ENCODE results near the gene ANO2.

Gene ANO2

GRCh38 chr12:5577741-5578140 is 367.3 kb downstream of the ANO2 start:
- no peak for DNase-seq (ENCODE audit: low spot score)

DNA sequence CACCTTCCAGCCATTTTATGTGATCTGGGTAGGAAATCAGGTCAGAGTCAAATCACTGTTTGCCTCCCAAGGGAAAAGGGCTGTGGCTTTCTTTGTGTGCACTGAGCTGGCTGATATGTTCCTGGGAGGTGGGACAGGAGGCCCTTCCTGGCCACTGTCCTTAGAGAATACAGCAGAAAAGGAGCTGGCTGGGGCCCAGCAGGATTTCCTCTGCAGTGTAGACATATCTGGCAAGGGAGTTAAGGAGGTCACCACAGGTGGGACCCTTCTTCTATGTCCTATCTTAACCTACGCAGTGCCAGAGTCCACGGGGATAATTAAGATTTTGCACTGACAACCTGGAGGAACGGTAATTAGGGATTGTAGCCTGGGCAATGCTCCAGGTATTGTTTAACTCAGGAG is 367.8 kb downstream of the ANO2 start:
- no peak for DNase-seq (ENCODE audit: low spot score)

GRCh38 chr12:5575987-5576386 is 369.1 kb downstream of the ANO2 start:
- DNase-seq (ENCODE audit: low spot score) = no peak

DNA sequence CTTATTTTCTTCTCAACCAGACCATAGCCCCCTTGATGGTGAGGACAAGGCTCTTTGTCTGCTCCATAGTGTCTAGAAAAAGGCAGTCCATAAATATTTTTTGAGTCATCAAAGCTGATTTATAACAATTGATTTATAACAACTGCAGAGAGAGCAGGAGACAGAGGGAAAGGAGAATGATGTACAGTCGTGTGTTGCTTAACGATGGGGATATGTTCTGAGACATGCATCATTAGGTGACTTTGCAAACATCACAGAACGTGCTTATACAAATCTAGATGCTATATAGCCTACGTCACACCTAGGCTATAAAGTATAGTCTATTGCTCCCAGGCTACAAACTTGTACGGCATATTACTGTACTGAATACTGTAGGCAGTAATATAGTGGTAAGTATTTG is 369.8 kb downstream of the ANO2 start:
- DNase-seq (ENCODE audit: low spot score) = no peak

DNA sequence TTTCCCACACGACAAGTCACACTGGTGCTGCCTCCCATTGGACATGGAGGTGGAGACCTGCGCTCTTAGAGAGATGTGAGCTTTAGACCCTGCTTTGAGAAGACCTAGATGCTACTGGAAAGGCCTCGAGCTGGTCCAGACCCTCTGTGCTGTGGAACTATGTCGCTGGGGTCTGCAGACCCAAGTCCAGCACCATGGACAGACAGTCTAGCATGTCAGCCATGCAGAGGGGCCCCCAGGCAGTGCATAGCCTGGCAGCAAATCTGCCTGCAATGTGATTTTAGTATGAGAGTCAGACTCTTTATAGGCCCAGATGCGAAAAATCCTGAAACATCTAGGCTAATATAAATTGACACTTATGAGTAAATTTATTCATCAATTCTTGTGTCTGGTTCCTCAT is 371.7 kb downstream of the ANO2 start:
- DNase-seq (ENCODE audit: low spot score) = no peak

DNA sequence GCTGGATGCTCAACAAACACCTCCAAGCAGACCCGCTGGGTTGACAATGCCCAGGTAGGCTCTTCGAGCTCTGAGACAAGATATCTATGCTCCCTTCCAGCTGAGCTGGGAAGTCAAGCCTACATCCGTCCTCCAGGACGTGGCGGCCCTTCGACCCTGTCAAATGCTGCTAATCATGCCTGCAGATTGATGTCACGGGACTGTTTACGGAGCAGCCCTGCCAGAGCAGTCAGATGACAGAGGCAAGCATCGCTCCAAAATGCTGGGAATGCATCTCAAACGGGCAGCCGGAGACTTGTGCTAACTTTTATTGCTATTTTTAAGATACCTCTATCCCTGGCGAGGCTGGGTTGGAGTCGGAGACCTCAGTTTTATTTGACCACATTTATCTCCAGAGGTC is 373.9 kb downstream of the ANO2 start:
- DNase-seq (ENCODE audit: low spot score) = no peak

GRCh38 chr12:5570416-5570815 is 374.6 kb downstream of the ANO2 start:
- no peak for DNase-seq (ENCODE audit: low spot score)

DNA sequence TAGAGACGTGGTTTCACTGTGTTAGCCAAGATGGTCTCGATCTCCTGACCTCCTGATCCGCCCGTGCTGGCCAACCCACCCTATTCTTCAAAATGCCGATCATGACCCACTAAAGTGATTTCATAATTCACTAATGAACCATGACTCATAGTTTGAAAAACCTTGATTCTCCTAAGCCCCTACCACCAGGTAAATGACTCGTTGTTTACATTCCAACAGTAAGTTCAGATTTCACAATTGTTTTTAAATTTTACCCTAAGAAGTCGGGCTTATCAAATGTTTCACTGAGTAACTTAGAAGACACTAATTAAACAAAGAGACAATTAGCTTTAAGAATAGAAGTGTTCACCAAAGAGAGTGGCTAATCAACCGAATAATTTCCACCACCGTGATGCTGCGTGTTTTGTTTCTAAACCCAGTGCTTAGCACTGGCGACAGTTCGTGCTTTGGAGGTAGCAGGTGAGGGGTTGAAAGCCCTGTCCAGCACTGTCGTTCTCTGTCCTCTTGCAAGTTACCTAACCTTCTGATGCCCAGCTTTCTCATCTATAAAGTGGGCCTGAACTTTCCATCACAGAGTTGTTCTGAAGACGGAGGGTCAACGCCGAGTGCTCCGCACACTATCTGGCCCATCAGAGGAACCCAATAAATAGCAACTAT is 376.6 kb downstream of the ANO2 start:
- no peak for DNase-seq (ENCODE audit: low spot score)

- no peak for DNase-seq (ENCODE audit: low spot score)
Measured at GRCh38 chr12:5567016-5567725, 377.9 kb downstream of the ANO2 start.

DNA sequence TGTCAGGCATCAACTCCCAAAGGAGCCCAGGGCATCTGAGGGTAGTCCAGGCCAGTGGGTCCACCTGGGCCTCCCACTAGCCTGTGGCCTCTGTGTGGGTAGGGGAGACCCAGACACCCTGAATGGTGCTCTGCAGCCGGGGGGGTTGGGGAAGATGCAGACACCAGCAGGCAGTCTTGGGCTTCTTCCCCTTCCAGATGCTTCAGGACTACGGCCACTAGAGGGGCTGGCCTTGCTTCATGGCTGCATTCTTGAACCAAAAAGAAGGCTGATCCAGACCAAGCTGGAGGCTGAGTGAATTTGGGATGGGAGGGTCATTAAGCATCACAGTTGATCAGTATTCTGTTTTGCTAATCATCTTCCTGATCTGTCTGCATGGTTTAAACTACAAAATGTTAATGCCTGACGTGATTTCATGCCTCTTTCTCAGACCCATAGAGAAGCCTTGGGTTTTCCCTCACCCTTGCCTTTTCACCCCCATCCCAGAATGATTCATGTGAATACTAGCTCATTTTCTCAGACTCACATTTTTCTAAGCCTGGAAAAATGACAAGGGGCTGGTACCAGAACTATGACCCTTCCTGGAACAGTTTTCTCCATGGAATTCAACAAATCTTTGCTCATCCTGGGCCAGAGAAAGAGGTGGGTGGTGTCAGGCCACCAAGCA is 379.0 kb downstream of the ANO2 start:
- DNase-seq (ENCODE audit: low spot score) = peak; percentile 87

- no peak for DNase-seq (ENCODE audit: low spot score)
Measured at GRCh38 chr12:5562581-5562980, 382.5 kb downstream of the ANO2 start.

DNA sequence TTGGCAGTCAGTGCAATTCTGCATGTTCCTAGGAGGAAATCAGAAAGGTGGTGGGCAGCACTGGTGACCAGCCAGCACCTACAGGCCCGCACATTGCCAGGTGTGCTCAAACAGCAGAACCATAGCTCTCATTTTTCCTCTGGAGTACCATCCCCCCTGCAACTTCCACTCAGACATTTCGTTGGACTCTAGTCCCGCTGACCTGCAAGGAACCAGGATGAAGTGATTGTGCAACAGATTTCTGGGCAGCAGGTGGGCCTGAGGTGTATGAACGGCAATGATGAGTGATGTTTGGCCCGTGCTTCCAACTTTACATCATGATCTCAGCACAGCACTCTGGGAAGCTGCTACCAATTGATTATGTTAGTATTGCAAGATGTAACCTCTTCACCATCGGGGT is 383.2 kb downstream of the ANO2 start:
- DNase-seq (ENCODE audit: low spot score) = no peak

GRCh38 chr12:5561057-5561456 is 384.0 kb downstream of the ANO2 start:
- DNase-seq (ENCODE audit: low spot score) = no peak

GRCh38 chr12:5560265-5560664 is 384.8 kb downstream of the ANO2 start:
- DNase-seq (ENCODE audit: low spot score) = no peak

- no peak for DNase-seq (ENCODE audit: low spot score)
Measured at GRCh38 chr12:5557906-5558305, 387.2 kb downstream of the ANO2 start.

DNA sequence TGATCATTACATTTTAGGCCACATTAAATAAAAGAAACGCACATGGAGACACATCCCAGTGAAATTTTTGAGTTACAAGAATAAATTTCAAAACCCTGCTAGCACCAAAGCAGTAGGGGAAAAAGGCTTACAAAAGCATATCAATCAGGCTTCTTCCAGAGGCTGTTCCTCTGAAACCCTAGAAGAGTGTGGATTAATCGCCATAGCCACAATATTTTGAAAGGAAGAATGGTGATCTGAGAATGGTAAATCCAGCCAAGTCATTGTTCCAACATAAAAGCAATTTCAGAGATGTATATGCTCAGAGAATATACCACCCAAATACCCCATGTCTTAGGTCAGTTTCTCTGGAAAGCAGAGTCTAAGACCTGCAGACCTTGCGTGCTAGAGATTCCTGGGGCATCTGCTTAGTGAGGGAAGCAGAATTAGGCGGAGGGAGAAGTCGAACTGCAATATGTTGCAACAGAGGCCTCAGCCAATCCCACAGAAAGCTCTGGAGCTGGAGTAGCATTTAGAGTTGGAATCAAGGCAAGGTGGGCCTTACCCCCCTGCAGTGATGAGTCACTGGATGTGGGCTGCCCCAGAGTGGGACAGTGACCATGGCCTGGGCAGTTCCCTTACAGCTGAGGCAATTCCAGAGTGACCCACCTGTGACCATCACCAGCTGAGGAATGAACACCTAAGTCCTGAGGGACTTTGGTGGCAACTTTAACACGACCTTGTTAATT is 387.9 kb downstream of the ANO2 start:
- DNase-seq (ENCODE audit: low spot score) = no peak

DNA sequence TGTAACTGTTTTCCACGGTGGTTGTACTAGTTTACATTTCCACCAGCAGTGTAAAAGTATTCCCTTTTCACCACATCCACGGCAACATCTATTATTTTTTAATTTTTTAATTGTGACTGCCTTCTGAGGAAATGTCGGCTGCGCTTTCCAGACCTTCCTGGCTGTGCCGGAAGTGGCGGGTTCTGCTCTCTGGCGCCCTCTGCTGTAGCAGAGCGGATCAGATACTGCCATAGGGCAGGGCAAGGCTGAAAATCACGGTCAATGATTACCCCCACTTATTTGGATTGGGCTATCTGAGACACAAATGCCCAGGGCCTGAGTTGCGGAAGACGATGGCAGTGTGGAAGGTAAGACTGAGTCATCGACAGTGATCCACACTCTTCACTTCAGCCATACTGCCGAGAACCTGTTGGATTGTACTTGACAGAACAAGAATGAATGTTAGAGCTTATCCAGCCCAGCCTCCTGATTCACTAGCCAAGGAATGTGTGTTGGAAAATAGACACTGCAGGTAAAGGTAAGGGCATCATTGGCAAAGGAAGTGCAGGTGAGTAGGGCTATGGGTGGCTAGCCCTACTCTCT is 388.9 kb downstream of the ANO2 start:
- no peak for DNase-seq (ENCODE audit: low spot score)

GRCh38 chr12:5554711-5555110 is 390.3 kb downstream of the ANO2 start:
- DNase-seq (ENCODE audit: low spot score) = peak; percentile 82

- DNase-seq (ENCODE audit: low spot score) = no peak
Measured at GRCh38 chr12:5549011-5549410, 396.0 kb downstream of the ANO2 start.

GRCh38 chr12:5548152-5548943 is 396.7 kb downstream of the ANO2 start:
- DNase-seq (ENCODE audit: low spot score) = no peak

- peak; percentile 92 for DNase-seq (ENCODE audit: low spot score)
Measured at GRCh38 chr12:5546616-5547015, 398.4 kb downstream of the ANO2 start.

GRCh38 chr12:5537771-5538170 is 407.3 kb downstream of the ANO2 start:
- no peak for DNase-seq (ENCODE audit: low spot score)
